GM19395 (cell line): Measurements from ENCODE around the gene VAV1.
"Not testable (repeated sequence)": the region's sequence is repeated elsewhere in the genome, so short reads cannot be mapped to it uniquely, and the experiment has no call there.

Experiments used
- ATAC-seq: cut with Tn5 transposase; IDR thresholded peaks from one replicate; pipeline ENCODE4 v1.9.1; 2021; ENCODE audit warnings: mild to moderate bottlenecking, moderate library complexity; ENCODE audit not compliant: unreplicated experiment

The VAV1 gene

GRCh38 chr19:6838062-6838655 lies 65.7 kb downstream of the VAV1 start:
- no peak for ATAC-seq

- no peak for ATAC-seq
These were observed 70.5 kb downstream of the VAV1 start for GRCh38 chr19:6842871-6843607.

DNA sequence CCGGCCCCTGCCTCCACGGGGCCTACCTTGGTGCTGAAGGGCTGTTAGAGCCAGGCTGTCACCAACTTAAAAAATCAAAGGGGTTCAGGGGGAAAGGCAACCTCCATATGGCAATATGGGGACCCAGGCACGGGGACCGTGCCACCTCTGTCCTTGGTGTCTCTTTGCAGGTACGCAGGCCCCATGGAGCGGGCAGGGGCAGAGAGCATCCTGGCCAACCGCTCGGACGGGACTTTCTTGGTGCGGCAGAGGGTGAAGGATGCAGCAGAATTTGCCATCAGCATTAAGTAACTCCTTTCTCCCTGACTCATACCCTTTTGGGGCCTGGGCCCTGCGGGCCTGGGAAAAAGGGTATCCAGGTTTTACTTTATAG lies 75.3 kb downstream of the VAV1 start:
- no peak for ATAC-seq

DNA sequence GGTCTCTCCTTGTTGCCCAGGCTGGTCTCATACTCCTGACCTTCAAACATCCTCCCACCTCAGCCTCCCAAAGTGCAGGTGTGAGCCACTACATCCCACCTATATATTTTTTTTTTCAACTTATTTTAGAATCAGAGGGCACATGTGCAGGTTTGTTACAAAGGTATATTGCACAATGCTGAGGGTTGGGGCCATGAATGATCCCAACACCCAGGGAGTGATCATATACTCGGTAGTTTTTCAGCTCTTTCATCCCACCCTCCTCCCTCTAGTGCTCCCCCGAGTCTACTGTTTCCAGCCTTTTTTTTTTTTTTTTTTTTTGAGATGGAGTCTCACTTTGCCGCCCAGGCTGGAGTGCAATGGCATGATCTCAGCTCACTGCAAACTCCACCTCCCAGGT lies 76.5 kb downstream of the VAV1 start:
- no peak for ATAC-seq

DNA sequence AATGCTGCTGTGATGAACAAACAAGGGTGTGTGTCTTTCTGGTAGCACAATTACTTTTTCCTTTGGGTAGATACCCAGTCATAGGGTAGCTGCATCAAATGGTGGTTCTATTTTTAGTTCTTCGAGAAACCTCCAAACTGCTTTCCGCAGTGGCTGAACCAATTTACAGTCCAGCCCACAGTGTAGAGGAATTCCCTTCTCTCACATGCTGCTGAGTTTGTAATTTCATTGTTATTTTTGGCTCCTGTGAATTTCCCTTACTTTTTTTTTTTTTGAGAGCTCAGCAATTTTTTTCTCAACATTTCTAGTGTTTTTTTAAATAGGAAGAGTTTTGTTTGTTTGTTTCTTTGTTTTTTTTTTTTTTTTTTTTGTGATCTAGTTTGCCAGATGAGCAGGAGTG lies 77.4 kb downstream of the VAV1 start:
- no peak for ATAC-seq

DNA sequence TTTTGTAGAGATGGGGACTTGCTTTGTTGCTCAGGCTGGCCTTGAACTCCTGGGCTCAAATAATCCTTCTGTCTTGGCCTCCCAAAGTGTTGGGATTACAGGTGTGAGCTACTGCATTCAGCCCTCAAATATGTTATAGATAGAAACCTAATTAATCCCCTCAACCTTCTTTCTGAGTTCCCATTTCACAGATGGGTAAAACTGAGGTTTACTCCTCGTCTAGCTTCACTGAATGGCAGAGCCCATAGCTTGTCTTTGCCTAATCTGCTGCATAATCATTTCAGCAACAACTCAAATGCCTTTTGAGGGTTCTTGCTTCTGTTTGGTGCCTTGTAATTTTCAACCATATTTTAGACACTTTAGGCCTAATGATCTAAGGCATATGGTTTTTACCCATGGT lies 78.9 kb downstream of the VAV1 start:
- no peak for ATAC-seq

DNA sequence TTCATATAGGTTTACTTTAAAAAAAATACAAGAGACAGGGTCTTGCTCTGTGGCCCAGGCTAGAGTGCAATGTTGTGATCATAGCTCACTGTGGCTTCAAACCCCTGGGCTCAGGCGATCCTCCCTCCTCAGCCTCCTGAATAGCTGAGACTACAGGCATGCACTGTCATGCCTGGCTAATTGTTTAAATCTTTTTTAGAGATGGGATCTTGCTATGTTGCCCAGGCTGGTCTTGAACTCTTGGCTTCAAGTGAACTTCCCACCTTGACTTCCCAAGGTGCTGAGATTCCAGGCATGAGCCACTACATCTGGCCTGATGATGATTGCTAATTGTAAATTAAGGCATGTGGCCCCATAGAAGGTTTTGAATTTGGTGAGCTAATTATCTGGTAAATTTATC lies 79.5 kb downstream of the VAV1 start:
- ATAC-seq = no peak

DNA sequence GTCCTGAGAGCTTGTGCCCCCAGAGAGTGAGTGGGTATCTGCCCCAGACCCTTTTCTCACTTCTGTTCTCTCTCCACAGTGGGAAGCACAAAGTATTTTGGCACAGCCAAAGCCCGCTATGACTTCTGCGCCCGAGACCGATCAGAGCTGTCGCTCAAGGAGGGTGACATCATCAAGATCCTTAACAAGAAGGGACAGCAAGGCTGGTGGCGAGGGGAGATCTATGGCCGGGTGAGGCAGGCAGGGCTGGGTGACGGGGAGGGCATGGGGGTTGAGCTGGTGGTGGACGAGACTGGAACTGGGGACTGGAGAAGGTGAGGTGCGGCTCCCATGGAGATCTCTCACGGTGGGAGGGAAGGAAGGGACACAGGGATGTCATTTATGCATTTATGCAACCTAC lies 81.4 kb downstream of the VAV1 start:
- no peak for ATAC-seq

- ATAC-seq = no peak
These were observed 82.2 kb downstream of the VAV1 start for GRCh38 chr19:6854758-6855157.

DNA sequence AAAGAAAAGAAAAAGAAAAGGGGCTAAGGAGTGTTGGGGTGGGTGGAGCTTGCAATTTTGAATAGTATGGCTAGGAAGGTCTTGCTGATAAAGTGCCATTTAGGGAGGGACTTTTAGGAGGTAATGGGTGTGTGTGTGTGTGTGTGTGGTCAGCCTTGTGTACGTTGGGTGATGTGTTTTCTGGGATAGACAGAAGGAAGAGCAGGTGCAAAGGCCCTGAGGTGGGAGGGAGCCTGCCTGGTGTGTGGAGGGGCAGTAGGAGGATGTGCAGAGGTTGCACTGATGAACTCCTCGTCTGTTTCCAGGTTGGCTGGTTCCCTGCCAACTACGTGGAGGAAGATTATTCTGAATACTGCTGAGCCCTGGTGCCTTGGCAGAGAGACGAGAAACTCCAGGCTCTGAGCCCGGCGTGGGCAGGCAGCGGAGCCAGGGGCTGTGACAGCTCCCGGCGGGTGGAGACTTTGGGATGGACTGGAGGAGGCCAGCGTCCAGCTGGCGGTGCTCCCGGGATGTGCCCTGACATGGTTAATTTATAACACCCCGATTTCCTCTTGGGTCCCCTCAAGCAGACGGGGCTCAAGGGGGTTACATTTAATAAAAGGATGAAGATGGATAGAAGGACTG lies 84.4 kb downstream of the VAV1 start:
- ATAC-seq = no peak

DNA sequence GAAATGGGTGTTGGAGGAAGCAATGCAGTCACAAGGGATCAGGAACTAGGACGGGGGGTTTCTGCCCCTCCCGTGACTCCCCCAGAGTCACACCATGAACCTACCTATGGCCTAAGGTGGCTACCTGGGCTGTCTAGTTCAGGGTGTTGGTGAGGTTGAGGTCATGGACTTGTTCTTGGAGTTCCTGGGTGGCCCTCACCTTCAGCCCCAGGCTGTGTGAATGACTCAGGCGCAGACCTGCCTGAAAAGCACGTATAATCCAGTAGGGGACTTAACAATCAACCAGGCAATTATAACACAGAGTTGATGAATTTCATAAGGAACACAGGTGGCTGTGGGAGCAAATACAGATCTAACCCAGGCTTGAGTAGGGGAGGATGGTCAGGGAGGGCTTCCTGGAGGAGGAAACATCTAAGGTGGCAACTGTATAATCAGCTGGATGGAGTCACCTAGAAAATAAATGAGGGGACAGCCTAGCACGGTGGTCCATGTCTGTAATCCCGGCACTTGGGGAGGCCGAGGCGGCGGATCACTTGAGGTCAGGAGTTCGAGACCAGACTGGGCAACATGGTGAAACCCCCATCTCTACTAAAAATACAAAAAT lies 89.3 kb downstream of the VAV1 start:
- ATAC-seq = no peak

DNA sequence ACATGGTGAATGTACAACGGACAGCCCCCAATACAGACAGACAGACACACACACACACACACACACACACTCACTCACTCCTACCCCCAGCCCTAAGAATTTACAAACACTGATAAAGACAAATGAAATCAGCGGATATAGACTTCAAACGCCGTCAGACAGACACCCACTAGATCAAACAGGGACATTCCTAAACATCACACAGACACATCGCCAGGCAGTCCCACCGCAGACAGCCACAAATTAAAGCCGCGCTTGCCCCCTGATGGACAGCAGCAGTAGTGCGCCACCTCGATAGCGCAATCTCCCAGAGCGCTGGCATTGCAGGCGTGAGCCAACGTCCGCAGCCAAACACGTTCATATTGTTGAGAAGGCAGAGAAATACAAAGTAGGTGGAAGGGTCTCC lies 90.2 kb downstream of the VAV1 start:
- ATAC-seq = peak; percentile 69

GRCh38 chr19:6864325-6864940 lies 91.9 kb downstream of the VAV1 start:
- no peak for ATAC-seq

- ATAC-seq = no peak
These were observed 93.3 kb downstream of the VAV1 start for GRCh38 chr19:6865849-6866248.

GRCh38 chr19:6866741-6867151 lies 94.2 kb downstream of the VAV1 start:
- no peak for ATAC-seq

DNA sequence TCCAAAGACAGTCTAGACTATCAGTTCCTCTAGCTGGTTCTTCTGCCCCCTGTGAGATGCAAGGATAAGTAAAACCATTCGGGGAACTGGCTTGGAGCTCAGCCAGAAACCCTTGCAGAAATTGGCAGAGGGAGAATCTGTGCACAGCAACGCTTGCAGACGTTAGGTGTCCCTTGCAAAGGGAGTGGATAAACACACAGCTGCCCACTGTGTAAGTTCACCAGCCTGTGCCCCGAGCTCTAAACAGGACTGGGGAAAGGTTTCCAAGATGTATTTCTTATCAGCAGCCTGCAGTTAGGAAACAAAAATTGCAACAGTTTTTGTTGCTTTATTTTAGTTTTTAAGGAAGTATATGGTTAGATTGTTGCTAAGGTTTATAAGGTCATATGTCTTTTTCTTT lies 95.8 kb downstream of the VAV1 start:
- no peak for ATAC-seq

GRCh38 chr19:6869151-6869882 lies 96.8 kb downstream of the VAV1 start:
- not testable (repeated sequence) for ATAC-seq

GRCh38 chr19:6873708-6874431 lies 101.4 kb downstream of the VAV1 start:
- no peak for ATAC-seq

DNA sequence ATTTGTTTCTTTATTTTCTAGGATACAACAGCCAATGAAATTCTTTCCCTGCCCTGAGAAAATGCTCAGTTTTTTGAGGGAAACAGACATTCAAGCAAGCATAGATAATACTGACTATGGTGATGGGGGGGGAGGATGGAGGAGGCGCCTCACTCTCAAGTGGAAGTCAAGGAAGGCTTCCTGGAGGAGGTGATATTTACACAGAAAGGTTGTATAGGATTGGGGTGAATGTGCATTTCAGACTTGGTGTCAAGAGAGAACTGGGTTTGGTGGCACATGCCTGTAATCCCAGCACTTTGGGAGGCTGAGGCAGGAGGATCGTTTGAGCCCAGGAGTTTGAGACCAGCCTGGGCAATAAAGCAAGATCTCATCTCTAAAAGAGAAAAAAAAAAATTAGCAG lies 102.7 kb downstream of the VAV1 start:
- no peak for ATAC-seq

GRCh38 chr19:6876748-6877147 lies 104.2 kb downstream of the VAV1 start:
- ATAC-seq = no peak
